T47D (cell line): Measurements from ENCODE around the gene KREMEN1.
A peak's percentile ranks its signal among the peaks of the same experiment; 100 is the strongest.

Source experiments
- DNase-seq, 2 experiments: peaks; one replicate each; pipeline versions ENCODE4 v3.0.0 to v3.0.0-alpha.2; 2011 to 2012; ENCODE audit warnings: low read depth in 1 of 2, low spot score in 1 of 2
- JUND ChIP-seq: IDR thresholded peaks from 2 replicates; pipeline ENCODE4 v1.6.1; 2012; ENCODE audit warnings: low read depth
- in situ Hi-C: cut with HindIII; loops from 2 replicates; pipeline ENCODE4 v1.10.0; 2016; ENCODE audit warnings: low sequenced_read_pairs, low pct_unique_long_range_greater_than_20kb

KREMEN1 gene

GRCh38 chr22:29083933-29084591, 11.2 kb downstream of the KREMEN1 start:
- no peak for TF ChIP-seq JUND
- no peak for DNase-seq
- in situ Hi-C loops = no loop called here

DNA sequence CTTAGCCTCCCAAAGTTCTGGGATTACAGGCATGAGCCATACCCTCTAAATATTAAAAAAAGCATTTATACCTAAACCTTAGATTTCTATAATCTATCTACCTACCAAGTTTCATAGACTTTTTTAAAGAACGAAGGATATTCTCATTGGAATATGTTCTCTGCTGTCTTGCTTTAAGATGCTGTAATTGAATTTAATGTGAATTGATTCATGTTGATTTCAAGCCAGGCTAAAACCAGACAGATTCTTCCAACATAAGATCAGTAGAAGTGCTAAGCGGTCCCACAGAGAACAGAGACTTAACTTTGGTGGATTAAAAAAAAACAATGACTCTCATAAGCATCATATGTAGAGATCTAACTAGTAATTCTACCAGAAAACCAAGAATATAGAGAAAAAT, 14.2 kb downstream of the KREMEN1 start:
- in situ Hi-C loops = no loop called here
- no peak for DNase-seq
- no peak for TF ChIP-seq JUND

DNA sequence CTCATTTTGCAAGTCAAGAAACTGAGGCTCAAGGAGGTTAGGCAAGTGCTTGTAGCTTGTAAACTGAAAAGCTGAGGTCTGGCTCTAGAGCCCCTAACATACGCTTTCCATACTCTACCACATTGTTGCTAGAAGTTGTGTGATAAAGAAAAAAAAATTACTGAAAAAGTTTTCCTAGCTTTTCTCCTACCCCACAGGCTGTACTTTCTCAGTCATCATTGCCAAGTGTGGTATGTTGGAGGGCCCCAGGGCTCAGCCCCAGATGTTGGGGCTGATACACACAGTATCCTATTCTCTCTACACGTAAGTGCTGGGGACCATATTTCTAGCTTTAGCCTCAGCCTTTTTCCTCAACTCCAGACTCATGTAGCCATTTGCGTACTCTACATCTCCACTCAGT, 16.0 kb downstream of the KREMEN1 start:
- TF ChIP-seq JUND = no peak

DNA sequence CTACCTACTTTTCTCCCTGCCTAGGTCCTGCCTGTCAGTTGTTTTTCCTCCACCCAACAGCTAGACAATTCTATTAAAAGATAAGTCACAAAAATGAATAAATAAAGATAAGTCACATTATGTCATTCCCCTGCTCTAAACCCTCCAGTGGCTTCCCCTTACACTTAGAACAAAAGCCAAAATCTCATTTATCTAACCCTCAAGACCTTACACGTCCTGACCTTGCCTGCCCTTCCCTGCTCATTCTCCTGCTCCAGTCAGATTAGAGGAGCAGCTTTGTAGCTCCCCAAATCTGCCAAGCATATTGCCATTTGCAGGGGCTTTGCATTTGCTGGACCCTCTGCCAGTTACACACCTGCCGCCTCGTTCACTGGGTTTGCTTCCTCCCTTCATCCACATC, 16.7 kb downstream of the KREMEN1 start:
- DNase-seq = no peak
- in situ Hi-C loops = no loop called here

More for the DNA sequence above, 16.0 kb downstream of the KREMEN1 start:
- in situ Hi-C loops = no loop called here
- DNase-seq = no peak

GRCh38 chr22:29090039-29090438, 17.2 kb downstream of the KREMEN1 start:
- DNase-seq = no peak
- no peak for TF ChIP-seq JUND
- in situ Hi-C loops = no loop called here

More for the DNA sequence above, 16.7 kb downstream of the KREMEN1 start:
- no peak for TF ChIP-seq JUND

DNA sequence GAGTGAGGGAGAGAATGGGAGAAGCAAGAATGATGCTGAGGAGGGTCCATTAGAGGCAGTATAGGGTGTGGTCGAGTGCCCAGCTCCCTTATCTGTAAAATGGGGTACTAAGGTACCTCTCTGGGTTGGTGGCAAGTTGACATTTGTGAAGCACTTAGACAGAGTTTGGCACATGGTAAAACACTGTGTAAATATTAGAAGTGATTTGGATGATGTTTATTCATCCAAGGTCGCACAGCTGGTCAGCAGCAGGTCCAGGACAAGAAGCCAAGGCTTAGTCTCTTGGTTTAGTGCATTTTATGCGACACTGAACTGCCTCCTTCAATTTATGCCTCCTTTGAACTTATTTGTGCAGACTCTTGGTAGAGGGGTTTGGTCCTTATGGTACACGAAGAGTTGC, 19.4 kb downstream of the KREMEN1 start:
- no peak for DNase-seq
- no peak for TF ChIP-seq JUND
- in situ Hi-C loops = no loop called here

DNA sequence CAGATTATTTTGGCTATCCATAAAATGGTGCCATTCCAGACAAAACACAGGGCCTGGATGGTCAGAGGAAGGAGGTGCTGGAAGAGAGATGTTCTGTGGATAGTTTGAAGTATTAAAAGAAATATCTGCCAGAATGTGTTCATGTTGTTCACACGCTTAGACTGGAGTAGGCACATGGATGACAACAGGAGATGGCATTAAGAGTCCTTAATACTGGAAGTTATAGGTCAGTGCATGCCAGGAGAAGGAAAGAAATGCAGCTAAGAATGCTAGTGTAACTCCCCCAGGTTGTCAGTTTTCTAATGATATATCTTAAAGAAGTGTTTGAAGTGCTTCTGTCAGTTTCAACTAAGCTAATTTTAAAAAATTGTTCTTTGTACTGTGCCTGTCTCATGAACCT, 20.2 kb downstream of the KREMEN1 start:
- TF ChIP-seq JUND = no peak
- DNase-seq = no peak
- in situ Hi-C loops = no loop called here

- TF ChIP-seq JUND = no peak
- in situ Hi-C loops = no loop called here
- DNase-seq = no peak
Observed at GRCh38 chr22:29093501-29094300, 20.9 kb downstream of the KREMEN1 start.

GRCh38 chr22:29095459-29095858, 22.6 kb downstream of the KREMEN1 start:
- TF ChIP-seq JUND = 0 out of 2 replicates have a peak, but pooled peaks have one; percentile 20
- in situ Hi-C loops = no loop called here
- peak; percentile 32 to 88 for DNase-seq

GRCh38 chr22:29096736-29097669, 24.2 kb downstream of the KREMEN1 start:
- in situ Hi-C loops = no loop called here
- DNase-seq = no peak
- no peak for TF ChIP-seq JUND

- TF ChIP-seq JUND = no peak
- in situ Hi-C loops = no loop called here
- no peak for DNase-seq
Observed at GRCh38 chr22:29098296-29098695, 25.5 kb downstream of the KREMEN1 start.

- in situ Hi-C loops = no loop called here
- DNase-seq = no peak
- no peak for TF ChIP-seq JUND
Observed at GRCh38 chr22:29102300-29102699, 29.5 kb downstream of the KREMEN1 start.

- in situ Hi-C loops = no loop called here
- no peak for TF ChIP-seq JUND
- DNase-seq = no peak
Observed at GRCh38 chr22:29103121-29103520, 30.3 kb downstream of the KREMEN1 start.
